WTC11 (cell line): Measurements from ENCODE around the gene STRA6. TPM values are rescaled to one million over a fixed set of nuclear protein-coding genes. Genes with fewer than 3 reads are reported as not detected.

ENCODE experiments used
- ATAC-seq: fragments of 200-7000 bp; cut with Tn5 transposase; 2 replicates; pipeline ENCODE4 v1.10.0; 2021; ENCODE audit warnings: mild to moderate bottlenecking, moderate library complexity
- CTCF ChIA-PET: fragments of 300-600 bp; sonication (Branson Sonifier 250); formaldehyde crosslinking; loops from one replicate; lab custom pipeline; 2021; ENCODE audit warnings: antibody characterized with exemption; lab: Charles Lee
- POLR2A ChIA-PET: fragments of 350-600 bp; sonication (Branson Sonifier 250); formaldehyde crosslinking; loops from one replicate; lab custom pipeline; 2021; ENCODE audit warnings: antibody characterized with exemption; lab: Charles Lee
- DNase-seq: peaks from one replicate; pipeline ENCODE4 v3.0.0; 2021; ENCODE audit warnings: low spot score
- H3K27ac Mint-ChIP-seq: 2 replicates; pipeline ENCODE4 v1.8.0; 2021; ENCODE audit warnings: mixed read lengths
- H3K27me3 Mint-ChIP-seq: 2 replicates; pipeline ENCODE4 v1.8.0; 2021; ENCODE audit warnings: low read depth, mild to moderate bottlenecking, moderate library complexity, mixed read lengths
- H3K36me3 Mint-ChIP-seq: 2 replicates; pipeline ENCODE4 v1.8.0; 2021; ENCODE audit warnings: mixed read lengths
- H3K4me1 Mint-ChIP-seq: 2 replicates; pipeline ENCODE4 v1.8.0; 2022; ENCODE audit warnings: mixed read lengths
- H3K4me3 Mint-ChIP-seq: 2 replicates; pipeline ENCODE4 v1.8.0; 2021; ENCODE audit warnings: mild to moderate bottlenecking, moderate library complexity, mixed read lengths
- H3K9me3 Mint-ChIP-seq: 2 replicates; pipeline ENCODE4 v1.8.0; 2021; ENCODE audit warnings: mixed read lengths
- E2F1 ChIP-seq: sonication (generic); formaldehyde crosslinking; IDR thresholded peaks from 2 replicates; pipeline ENCODE4 v1.8.0; 2022; ENCODE audit warnings: mild to moderate bottlenecking, missing genetic modification reagents
- ELF4 ChIP-seq: sonication (generic); formaldehyde crosslinking; IDR thresholded peaks from 2 replicates; pipeline ENCODE4 v1.8.1; 2022; ENCODE audit warnings: low read depth, mild to moderate bottlenecking, moderate library complexity, missing genetic modification reagents
- ESRRA ChIP-seq: sonication (generic); formaldehyde crosslinking; IDR thresholded peaks from 2 replicates; pipeline ENCODE4 v1.8.1; 2022; ENCODE audit warnings: mild to moderate bottlenecking, missing genetic modification reagents, borderline replicate concordance
- FOXK1 ChIP-seq: sonication (generic); formaldehyde crosslinking; IDR thresholded peaks from 2 replicates; pipeline ENCODE4 v1.8.0; 2022; ENCODE audit warnings: mild to moderate bottlenecking, moderate library complexity, missing genetic modification reagents
- FOXP1 ChIP-seq: sonication (generic); formaldehyde crosslinking; IDR thresholded peaks from 2 replicates; pipeline ENCODE4 v1.8.0; 2022; ENCODE audit warnings: missing genetic modification reagents, mild to moderate bottlenecking, moderate library complexity, borderline replicate concordance
- NFE2L1 ChIP-seq: sonication (generic); formaldehyde crosslinking; IDR thresholded peaks from 2 replicates; pipeline ENCODE4 v1.8.1; 2023; ENCODE audit warnings: missing genetic modification reagents
- PRRX2 ChIP-seq: fragments of 250-450 bp; sonication (Bioruptor Pico); IDR thresholded peaks from 2 replicates; pipeline ENCODE4 v1.8.0; 2021; ENCODE audit warnings: mild to moderate bottlenecking
- SMAD3 ChIP-seq: sonication (generic); formaldehyde crosslinking; IDR thresholded peaks from 2 replicates; pipeline ENCODE4 v1.8.0; 2022; ENCODE audit warnings: missing genetic modification reagents, mild to moderate bottlenecking, borderline replicate concordance
- USF2 ChIP-seq: sonication (generic); formaldehyde crosslinking; IDR thresholded peaks from 2 replicates; pipeline ENCODE4 v1.8.1; 2023; ENCODE audit warnings: mild to moderate bottlenecking, missing genetic modification reagents, moderate library complexity
- ZNF219 ChIP-seq: sonication (generic); formaldehyde crosslinking; IDR thresholded peaks from 2 replicates; pipeline ENCODE4 v1.8.0; 2023; ENCODE audit warnings: missing genetic modification reagents, mild to moderate bottlenecking, borderline replicate concordance
- ZNF232 ChIP-seq: sonication (generic); formaldehyde crosslinking; IDR thresholded peaks from 2 replicates; pipeline ENCODE4 v1.8.0; 2022; ENCODE audit warnings: mild to moderate bottlenecking, missing genetic modification reagents
- ZNF416 ChIP-seq: fragments of 250-450 bp; sonication (Bioruptor Pico); IDR thresholded peaks from 2 replicates; pipeline ENCODE4 v1.9.0; 2021; ENCODE audit warnings: mild to moderate bottlenecking, inconsistent platforms
- total RNA-seq: library from RNA; stranded (reverse); gene quantifications from 3 replicates; pipeline ENCODE4 v1.2.3, GENCODE V29; 2021
- TF ChIP-seq, protein P1 (sequence below): sonication (generic); formaldehyde crosslinking; IDR thresholded peaks from 2 replicates; pipeline ENCODE4 v1.8.0; 2022; ENCODE audit warnings: mild to moderate bottlenecking, missing genetic modification reagents
- TF ChIP-seq, protein P2 (sequence below): sonication (generic); formaldehyde crosslinking; IDR thresholded peaks from 2 replicates; pipeline ENCODE4 v1.8.1; 2022; ENCODE audit warnings: mild to moderate bottlenecking, moderate library complexity, missing genetic modification reagents
- TF ChIP-seq, protein P3 (sequence below): sonication (generic); formaldehyde crosslinking; IDR thresholded peaks from 2 replicates; pipeline ENCODE4 v1.8.1; 2023; ENCODE audit warnings: mild to moderate bottlenecking, missing genetic modification reagents
- TF ChIP-seq, protein P4 (sequence below): sonication (generic); formaldehyde crosslinking; IDR thresholded peaks from 2 replicates; pipeline ENCODE4 v1.8.1; 2022; ENCODE audit warnings: missing genetic modification reagents, borderline replicate concordance

The STRA6 gene
- total RNA-seq, 1 experiment from 2014 or later = 23.2 TPM

GRCh38 chr15:74180881-74181602 lies 21.5 kb downstream of the STRA6 start (continued):
- TF ChIP-seq, protein P1, sequence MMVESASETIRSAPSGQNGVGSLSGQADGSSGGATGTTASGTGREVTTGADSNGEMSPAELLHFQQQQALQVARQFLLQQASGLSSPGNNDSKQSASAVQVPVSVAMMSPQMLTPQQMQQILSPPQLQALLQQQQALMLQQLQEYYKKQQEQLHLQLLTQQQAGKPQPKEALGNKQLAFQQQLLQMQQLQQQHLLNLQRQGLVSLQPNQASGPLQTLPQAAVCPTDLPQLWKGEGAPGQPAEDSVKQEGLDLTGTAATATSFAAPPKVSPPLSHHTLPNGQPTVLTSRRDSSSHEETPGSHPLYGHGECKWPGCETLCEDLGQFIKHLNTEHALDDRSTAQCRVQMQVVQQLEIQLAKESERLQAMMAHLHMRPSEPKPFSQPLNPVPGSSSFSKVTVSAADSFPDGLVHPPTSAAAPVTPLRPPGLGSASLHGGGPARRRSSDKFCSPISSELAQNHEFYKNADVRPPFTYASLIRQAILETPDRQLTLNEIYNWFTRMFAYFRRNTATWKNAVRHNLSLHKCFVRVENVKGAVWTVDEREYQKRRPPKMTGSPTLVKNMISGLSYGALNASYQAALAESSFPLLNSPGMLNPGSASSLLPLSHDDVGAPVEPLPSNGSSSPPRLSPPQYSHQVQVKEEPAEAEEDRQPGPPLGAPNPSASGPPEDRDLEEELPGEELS (CRISPR knock-in tag) = no peak
- TF ChIP-seq ZNF232 (CRISPR knock-in tag) = no peak
- TF ChIP-seq, protein P2, sequence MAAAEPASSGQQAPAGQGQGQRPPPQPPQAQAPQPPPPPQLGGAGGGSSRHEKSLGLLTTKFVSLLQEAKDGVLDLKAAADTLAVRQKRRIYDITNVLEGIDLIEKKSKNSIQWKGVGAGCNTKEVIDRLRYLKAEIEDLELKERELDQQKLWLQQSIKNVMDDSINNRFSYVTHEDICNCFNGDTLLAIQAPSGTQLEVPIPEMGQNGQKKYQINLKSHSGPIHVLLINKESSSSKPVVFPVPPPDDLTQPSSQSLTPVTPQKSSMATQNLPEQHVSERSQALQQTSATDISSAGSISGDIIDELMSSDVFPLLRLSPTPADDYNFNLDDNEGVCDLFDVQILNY = no peak

- no peak overlapping the region for H3K27ac Mint-ChIP-seq
- DNase-seq (no peak), ATAC-seq (no peak)
- POLR2A ChIA-PET = no interaction called here
- TF ChIP-seq FOXP1 (CRISPR knock-in tag) = no peak
- no peak for TF ChIP-seq ZNF219
- TF ChIP-seq, all 79 proteins: peak for 0
- Mint-ChIP-seq H3K4me1 (peaks cover 31% of the 10 kb centered on the region), H3K4me3 (no peak overlapping the region), H3K36me3 (peaks cover 8% of the 10 kb centered on the region; the same call in 1 of the 2 replicates), H3K9me3 (no peaks in the 10 kb centered on the region), H3K27me3 (no peaks in the 10 kb centered on the region; the same call in 1 of the 2 replicates)
- CTCF ChIA-PET = interaction anchor here (1.6 kb wide), 1 partner anchor 129 kb away, joined by 4 read pairs; no protein-coding TSS in a partner anchor
Measured at GRCh38 chr15:74179983-74180880, 22.4 kb downstream of the STRA6 start.

DNA sequence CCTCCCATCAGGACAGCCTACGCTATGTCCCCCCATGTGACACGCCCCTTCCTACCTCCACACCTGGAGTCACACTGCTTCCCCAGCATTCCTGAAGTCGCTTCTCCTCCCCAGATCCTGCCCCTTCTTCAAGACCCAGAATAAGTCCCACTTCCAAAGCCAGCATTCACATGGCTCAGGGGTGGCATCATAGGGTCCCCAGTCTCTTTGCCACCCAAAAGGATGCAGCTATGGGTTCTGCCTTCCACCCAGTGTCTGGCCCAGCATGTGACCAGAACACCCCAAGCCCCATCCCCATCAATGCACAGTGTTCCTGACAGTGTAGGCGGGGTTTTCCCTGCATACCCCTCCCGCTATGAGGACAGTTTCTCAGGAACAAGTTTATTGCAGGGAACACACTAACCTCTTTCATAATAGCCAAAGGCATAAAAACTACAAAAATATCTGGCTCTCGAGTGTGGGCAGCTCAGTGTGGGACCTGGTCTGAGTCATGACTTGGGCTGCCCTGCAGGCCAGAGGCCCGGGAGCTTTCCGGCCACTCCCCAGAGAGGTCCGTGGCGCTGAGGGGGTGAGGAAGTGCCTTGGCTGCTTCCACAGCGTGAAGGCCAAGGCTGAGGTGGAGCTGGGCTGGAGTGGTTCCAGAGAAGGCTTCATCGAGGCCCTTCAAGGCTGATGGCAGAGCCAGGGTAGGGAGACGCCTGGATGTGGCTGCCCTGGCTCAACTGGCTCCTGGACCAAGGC lies 23.3 kb downstream of the STRA6 start:
- Mint-ChIP-seq H3K4me1 (peaks cover 36% of the 10 kb centered on the region), H3K36me3 (peaks cover 8% of the 10 kb centered on the region; the same call in 1 of the 2 replicates), H3K27me3 (no peaks in the 10 kb centered on the region; the same call in 1 of the 2 replicates), H3K27ac (no peak overlapping the region), H3K4me3 (no peak overlapping the region), H3K9me3 (no peaks in the 10 kb centered on the region)
- TF ChIP-seq ESRRA (no peak), USF2 (CRISPR knock-in tag) (0 out of 2 replicates have a peak, but pooled peaks have one; percentile 13)
- ATAC-seq (no peak), DNase-seq (no peak)
- POLR2A ChIA-PET = no interaction called here
- CTCF ChIA-PET = interaction anchor here (1.0 kb wide), 1 partner anchor 30 kb away, joined by 3 read pairs; no protein-coding TSS in a partner anchor

DNA sequence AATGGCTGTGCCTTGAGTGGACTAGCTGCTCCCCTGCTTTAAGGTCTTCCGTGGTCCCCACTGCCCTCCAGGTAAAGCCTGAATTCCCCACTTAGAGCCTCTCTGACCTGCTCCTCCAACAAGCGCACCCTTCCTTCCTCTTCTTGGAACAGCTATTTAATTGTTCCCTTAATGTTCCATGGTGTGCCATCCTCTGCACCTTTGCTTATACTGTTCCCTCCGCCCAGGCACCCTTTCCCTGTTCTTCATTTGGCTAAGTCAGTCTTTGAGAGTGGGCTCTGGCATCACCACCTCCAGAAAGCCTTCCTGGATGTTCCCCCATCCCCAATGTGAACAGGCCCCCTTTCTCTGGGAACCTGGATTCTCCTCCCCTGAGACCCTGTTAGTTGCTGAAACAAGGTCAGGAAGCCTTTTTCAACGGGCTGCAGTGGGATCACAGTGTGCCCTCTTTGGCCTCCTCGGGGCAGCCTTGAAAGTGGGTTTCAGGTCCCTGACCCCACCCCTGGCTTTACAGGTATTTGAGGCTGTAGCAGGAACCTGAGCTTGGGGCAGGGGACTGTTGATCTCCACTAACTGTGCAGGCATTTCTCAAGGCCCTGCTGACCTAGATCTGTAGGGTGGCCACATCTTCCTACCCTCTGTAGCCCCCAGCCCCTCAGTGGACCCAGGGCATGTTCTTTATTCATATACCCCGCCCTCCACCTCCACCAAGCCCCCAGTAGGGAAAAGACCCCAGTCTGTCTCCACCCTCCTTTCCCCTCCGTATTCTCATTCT lies 24.1 kb downstream of the STRA6 start:
- Mint-ChIP-seq H3K4me1 (peaks cover 41% of the 10 kb centered on the region), H3K27me3 (no peaks in the 10 kb centered on the region; the same call in 1 of the 2 replicates), H3K27ac (no peak overlapping the region), H3K4me3 (no peak overlapping the region), H3K9me3 (no peaks in the 10 kb centered on the region), H3K36me3 (peaks cover 8% of the 10 kb centered on the region; the same call in 1 of the 2 replicates)
- POLR2A ChIA-PET = no interaction called here
- no peak for DNase-seq
- no peak for ATAC-seq
- CTCF ChIA-PET = interaction anchor here (0.8 to 1.9 kb wide), 5 partner anchors 9 to 144 kb away, joined by 3 to 12 read pairs (median 3); no protein-coding TSS in a partner anchor
- TF ChIP-seq FOXK1 (CRISPR knock-in tag) (no peak), ZNF416 (CRISPR knock-in tag) (no peak), FOXP1 (CRISPR knock-in tag) (no peak), SMAD3 (no peak), ELF4 (CRISPR knock-in tag) (no peak), PRRX2 (no peak), E2F1 (CRISPR knock-in tag) (no peak), NFE2L1 (CRISPR knock-in tag) (no peak)
- TF ChIP-seq, protein P3, sequence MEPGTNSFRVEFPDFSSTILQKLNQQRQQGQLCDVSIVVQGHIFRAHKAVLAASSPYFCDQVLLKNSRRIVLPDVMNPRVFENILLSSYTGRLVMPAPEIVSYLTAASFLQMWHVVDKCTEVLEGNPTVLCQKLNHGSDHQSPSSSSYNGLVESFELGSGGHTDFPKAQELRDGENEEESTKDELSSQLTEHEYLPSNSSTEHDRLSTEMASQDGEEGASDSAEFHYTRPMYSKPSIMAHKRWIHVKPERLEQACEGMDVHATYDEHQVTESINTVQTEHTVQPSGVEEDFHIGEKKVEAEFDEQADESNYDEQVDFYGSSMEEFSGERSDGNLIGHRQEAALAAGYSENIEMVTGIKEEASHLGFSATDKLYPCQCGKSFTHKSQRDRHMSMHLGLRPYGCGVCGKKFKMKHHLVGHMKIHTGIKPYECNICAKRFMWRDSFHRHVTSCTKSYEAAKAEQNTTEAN (CRISPR knock-in tag) = no peak
- TF ChIP-seq, protein P4, sequence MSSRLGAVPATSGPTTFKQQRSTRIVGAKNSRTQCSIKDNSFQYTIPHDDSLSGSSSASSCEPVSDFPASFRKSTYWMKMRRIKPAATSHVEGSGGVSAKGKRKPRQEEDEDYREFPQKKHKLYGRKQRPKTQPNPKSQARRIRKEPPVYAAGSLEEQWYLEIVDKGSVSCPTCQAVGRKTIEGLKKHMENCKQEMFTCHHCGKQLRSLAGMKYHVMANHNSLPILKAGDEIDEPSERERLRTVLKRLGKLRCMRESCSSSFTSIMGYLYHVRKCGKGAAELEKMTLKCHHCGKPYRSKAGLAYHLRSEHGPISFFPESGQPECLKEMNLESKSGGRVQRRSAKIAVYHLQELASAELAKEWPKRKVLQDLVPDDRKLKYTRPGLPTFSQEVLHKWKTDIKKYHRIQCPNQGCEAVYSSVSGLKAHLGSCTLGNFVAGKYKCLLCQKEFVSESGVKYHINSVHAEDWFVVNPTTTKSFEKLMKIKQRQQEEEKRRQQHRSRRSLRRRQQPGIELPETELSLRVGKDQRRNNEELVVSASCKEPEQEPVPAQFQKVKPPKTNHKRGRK (CRISPR knock-in tag) = no peak
